Mucosa of stomach (tissue), 1 donor: ENCODE data around the gene TRDMT1.

Experiments
- H3K27me3 ChIP-seq: one replicate; pipeline ENCODE4 v1.7.0; 2013; ENCODE audit warnings: mild to moderate bottlenecking, low read length; ENCODE audit not compliant: control insufficient read depth, insufficient read depth
- H3K36me3 ChIP-seq: one replicate; pipeline ENCODE4 v1.7.0; 2013; ENCODE audit warnings: low read length; ENCODE audit not compliant: control insufficient read depth, insufficient read depth
- H3K4me1 ChIP-seq: one replicate; pipeline ENCODE4 v1.7.0; 2013; ENCODE audit warnings: mild to moderate bottlenecking, low read length; ENCODE audit not compliant: control insufficient read depth, insufficient read depth
- H3K4me3 ChIP-seq: one replicate; pipeline ENCODE4 v1.7.0; 2013; ENCODE audit warnings: low read length
- H3K9ac ChIP-seq: one replicate; pipeline ENCODE4 v1.7.0; 2013; ENCODE audit warnings: mild to moderate bottlenecking, low read length, moderate library complexity
- H3K9me3 ChIP-seq: one replicate; pipeline ENCODE4 v1.7.0; 2013; ENCODE audit warnings: mild to moderate bottlenecking, low read length, moderate library complexity; ENCODE audit not compliant: control insufficient read depth
- donor health status: Pancreatic carcinoma.

Gene TRDMT1

DNA sequence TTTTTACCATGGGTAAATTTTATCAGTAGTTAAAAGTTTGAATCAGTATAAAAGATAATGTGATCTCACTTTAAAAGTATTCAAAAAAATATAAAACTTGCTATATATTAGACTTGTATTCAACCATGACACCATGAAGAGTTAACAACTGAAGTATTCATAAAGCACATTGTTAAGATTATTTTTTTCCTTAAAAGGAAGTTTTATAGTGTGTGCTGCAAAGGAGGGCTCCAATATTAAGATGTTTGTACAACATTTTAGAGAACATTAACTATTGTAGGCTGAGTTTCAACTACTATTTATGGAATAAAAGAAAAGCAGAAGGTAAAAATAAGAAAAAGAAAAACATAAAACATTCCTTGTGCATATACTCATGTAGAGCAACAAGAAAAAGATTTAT lies 47.4 kb downstream of the TRDMT1 start:
- Histone ChIP-seq H3K9me3 (no peaks in the 10 kb centered on the region), H3K4me1 (no peaks in the 10 kb centered on the region), H3K9ac (no peak overlapping the region), H3K27me3 (no peaks in the 10 kb centered on the region), H3K4me3 (no peak overlapping the region), H3K36me3 (no peaks in the 10 kb centered on the region)

DNA sequence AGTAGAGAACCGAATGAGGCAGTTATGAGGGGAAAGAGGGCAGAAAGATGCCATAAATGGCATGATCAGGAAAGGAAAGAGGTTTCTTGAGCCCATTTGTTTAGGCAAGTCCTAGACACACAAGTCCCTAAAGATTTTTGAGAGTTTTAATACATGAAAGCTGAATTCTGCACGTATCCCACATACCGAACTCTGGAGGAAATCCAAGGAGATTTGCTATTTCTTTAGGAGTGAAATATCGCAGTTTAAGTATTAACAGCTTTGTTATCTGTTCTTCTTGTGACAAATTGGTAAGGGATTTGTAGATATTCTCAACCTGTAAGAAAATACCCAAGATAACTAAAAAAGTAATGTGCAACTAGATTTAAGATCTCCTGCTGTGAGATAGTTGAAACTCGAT lies 48.2 kb downstream of the TRDMT1 start:
- Histone ChIP-seq H3K4me1 (no peaks in the 10 kb centered on the region), H3K9ac (no peak overlapping the region), H3K36me3 (no peaks in the 10 kb centered on the region), H3K4me3 (no peak overlapping the region), H3K9me3 (no peaks in the 10 kb centered on the region), H3K27me3 (no peaks in the 10 kb centered on the region)

DNA sequence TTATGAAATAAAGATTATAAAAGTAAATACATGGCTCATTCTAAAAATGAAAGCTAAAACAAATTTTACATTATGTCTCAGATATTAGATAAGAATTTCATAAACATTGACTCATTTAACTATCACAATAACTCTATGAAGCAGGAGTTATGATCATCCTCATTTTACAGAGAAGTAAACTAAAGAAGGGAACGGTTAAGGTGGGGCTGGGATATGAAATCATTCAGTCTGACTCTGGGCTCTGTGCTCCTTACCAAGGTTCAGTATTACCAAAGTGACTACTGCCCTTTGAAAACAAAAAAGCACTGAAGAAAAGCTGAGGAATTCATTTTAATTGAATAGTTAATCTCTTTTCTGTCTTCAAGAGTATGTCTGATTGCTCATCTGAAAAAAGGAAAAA lies 49.8 kb downstream of the TRDMT1 start:
- Histone ChIP-seq H3K4me3 (no peak overlapping the region), H3K9ac (no peak overlapping the region), H3K9me3 (no peaks in the 10 kb centered on the region), H3K36me3 (no peaks in the 10 kb centered on the region), H3K4me1 (no peaks in the 10 kb centered on the region), H3K27me3 (no peaks in the 10 kb centered on the region)

DNA sequence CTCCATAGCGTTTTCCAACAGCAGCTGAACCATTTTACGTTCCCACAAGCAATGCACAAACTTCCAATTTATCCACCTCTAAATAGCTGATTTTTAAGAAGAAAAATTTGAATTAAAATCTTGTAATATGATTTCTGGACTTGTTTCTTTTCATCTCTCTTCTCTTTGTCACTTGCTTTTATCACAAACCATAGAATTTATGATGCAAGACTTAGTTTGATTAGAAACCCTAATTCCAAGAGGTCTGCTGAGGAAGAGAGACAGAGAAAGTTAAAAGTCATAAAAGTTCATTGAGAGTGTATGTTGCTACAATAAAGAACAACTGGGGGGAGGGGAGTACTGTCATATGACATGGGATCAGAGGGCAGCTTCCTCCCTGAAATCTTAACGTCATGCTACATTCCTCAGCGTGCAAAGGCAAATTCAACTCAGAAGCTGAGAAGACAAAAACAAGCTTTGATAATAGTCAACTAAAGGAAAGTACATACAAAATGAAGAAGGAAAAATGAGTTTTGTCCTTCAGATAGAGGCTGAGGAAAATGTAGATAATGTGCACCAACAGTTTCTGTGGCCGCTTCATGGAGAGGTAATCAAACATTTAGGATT lies 53.5 kb downstream of the TRDMT1 start:
- no peak overlapping the region for H3K4me3 ChIP-seq
- no peaks in the 10 kb centered on the region for H3K9me3 ChIP-seq
- no peaks in the 10 kb centered on the region for H3K27me3 ChIP-seq
- no peaks in the 10 kb centered on the region for H3K4me1 ChIP-seq
- H3K9ac ChIP-seq: no peak overlapping the region
- no peaks in the 10 kb centered on the region for H3K36me3 ChIP-seq

- Histone ChIP-seq H3K4me3 (no peak overlapping the region), H3K4me1 (no peaks in the 10 kb centered on the region), H3K36me3 (no peaks in the 10 kb centered on the region), H3K9ac (no peak overlapping the region), H3K9me3 (no peaks in the 10 kb centered on the region), H3K27me3 (no peaks in the 10 kb centered on the region)
Observed at GRCh38 chr10:17146892-17147291, 54.6 kb downstream of the TRDMT1 start.

DNA sequence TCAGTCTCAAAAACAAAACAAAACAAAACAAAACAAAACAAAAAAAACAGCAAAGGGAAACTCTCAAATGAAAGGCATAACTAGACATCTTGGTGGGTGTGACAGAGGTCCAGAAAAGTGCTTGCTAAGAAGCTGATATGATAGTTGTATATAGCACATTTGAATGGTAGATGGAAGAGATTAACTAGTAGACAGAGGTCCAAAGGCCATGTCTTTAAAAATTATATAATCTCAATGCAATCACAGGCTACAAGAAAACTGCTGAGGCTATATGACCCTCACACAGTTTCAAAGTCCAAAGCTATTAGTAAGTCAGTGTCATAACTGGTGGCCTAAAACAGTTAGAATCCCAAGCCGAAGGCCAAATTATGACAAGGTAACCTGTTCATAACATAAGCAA lies 56.2 kb downstream of the TRDMT1 start:
- no peak overlapping the region for H3K9ac ChIP-seq
- no peaks in the 10 kb centered on the region for H3K9me3 ChIP-seq
- no peaks in the 10 kb centered on the region for H3K27me3 ChIP-seq
- H3K36me3 ChIP-seq: no peaks in the 10 kb centered on the region
- no peak overlapping the region for H3K4me3 ChIP-seq
- H3K4me1 ChIP-seq: no peaks in the 10 kb centered on the region

GRCh38 chr10:17144757-17145156 lies 56.7 kb downstream of the TRDMT1 start:
- Histone ChIP-seq H3K9ac (no peak overlapping the region), H3K27me3 (no peaks in the 10 kb centered on the region), H3K4me1 (no peaks in the 10 kb centered on the region), H3K36me3 (no peaks in the 10 kb centered on the region), H3K9me3 (no peaks in the 10 kb centered on the region), H3K4me3 (no peak overlapping the region)

- Histone ChIP-seq H3K9me3 (no peaks in the 10 kb centered on the region), H3K4me1 (no peaks in the 10 kb centered on the region), H3K27me3 (no peaks in the 10 kb centered on the region), H3K36me3 (no peaks in the 10 kb centered on the region), H3K9ac (no peak overlapping the region), H3K4me3 (no peak overlapping the region)
Observed at GRCh38 chr10:17144032-17144431, 57.4 kb downstream of the TRDMT1 start.

DNA sequence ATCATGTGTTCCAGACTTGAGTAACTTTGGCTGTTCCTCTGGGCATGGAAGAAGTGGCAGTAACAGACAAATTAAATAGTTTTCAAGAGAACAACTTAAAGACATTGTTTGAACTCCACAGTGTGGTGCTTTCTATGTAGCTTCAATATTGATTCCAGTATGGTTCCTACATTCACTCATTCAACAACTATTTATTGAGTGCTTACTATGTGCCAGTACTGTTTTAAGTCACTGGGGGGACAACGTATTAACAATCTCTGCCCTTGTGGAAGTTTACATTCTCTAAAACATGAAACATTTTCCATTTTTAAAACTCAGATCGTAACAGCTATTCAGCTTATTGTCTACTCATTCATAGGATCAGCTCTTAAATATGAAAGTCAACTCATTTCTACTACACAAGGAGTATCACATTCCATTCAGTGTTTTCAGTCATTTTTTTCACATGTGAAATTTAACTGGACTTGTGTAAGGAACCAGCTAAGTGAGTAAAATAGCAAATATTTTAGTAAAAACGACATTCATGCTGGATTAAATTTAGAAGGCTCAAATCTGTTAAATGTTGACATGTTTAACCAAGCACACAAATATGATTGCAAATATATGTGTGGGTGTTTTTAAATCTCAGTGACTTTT lies 58.3 kb downstream of the TRDMT1 start:
- H3K4me1 ChIP-seq: no peaks in the 10 kb centered on the region
- H3K36me3 ChIP-seq: no peaks in the 10 kb centered on the region
- no peaks in the 10 kb centered on the region for H3K27me3 ChIP-seq
- no peak overlapping the region for H3K4me3 ChIP-seq
- H3K9me3 ChIP-seq: no peaks in the 10 kb centered on the region
- H3K9ac ChIP-seq: no peak overlapping the region

- Histone ChIP-seq H3K4me3 (no peak overlapping the region), H3K4me1 (no peaks in the 10 kb centered on the region), H3K27me3 (no peaks in the 10 kb centered on the region), H3K9me3 (no peaks in the 10 kb centered on the region), H3K36me3 (no peaks in the 10 kb centered on the region), H3K9ac (no peak overlapping the region)
Observed at GRCh38 chr10:17141504-17142229, 59.8 kb downstream of the TRDMT1 start.

DNA sequence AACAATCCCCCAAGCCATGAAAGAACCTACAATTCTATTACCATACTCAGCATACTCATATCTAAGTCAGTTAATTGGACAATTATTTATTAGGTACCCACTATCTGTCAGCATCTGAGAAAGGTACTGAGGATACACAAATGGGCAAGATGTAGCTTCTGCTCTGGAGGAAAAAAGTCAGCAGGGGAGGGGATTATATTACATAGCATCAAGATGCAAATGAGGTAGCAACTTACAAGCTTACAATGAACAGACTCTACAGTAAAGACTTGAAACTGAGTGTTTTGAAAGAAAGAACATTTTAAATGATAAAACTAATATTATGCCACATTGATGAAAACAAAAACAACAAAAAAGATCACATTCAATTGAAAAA lies 61.1 kb downstream of the TRDMT1 start:
- no peaks in the 10 kb centered on the region for H3K36me3 ChIP-seq

DNA sequence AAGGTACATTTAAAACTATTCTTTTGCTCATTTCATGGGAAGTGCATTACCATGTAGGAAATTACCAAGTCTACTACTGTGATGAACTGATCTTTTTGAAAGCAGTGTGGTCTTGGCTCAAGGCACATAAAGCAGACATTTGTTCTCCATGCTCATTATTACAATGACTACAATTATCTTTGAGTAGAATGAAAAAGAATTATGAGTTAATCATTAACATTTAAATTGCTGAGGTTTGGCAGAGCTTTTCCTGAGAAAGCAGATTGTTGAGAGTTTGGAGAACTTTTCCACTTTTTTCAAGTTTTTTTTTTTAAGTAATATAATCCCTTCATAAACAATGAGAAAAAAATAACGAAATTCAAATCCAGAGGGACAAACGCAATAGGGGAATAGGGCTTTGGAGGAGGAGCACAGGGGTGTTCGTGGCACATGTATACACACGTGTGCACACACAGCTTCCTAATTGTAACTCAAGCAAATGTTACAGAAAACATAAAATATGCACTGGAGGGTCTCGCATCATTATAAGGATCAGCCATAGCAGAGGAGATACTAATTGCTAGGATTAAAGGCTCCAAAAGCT lies 62.9 kb downstream of the TRDMT1 start:
- H3K27me3 ChIP-seq: no peaks in the 10 kb centered on the region
- no peaks in the 10 kb centered on the region for H3K36me3 ChIP-seq
- no peaks in the 10 kb centered on the region for H3K9me3 ChIP-seq
- H3K9ac ChIP-seq: no peak overlapping the region
- no peaks in the 10 kb centered on the region for H3K4me1 ChIP-seq
- H3K4me3 ChIP-seq: no peak overlapping the region

More for the DNA sequence above, 61.1 kb downstream of the TRDMT1 start:
- Histone ChIP-seq H3K4me3 (no peak overlapping the region), H3K9ac (no peak overlapping the region), H3K4me1 (no peaks in the 10 kb centered on the region), H3K27me3 (no peaks in the 10 kb centered on the region), H3K9me3 (no peaks in the 10 kb centered on the region)
